ENCODE results near the gene FXR2.

The FXR2 gene

DNA sequence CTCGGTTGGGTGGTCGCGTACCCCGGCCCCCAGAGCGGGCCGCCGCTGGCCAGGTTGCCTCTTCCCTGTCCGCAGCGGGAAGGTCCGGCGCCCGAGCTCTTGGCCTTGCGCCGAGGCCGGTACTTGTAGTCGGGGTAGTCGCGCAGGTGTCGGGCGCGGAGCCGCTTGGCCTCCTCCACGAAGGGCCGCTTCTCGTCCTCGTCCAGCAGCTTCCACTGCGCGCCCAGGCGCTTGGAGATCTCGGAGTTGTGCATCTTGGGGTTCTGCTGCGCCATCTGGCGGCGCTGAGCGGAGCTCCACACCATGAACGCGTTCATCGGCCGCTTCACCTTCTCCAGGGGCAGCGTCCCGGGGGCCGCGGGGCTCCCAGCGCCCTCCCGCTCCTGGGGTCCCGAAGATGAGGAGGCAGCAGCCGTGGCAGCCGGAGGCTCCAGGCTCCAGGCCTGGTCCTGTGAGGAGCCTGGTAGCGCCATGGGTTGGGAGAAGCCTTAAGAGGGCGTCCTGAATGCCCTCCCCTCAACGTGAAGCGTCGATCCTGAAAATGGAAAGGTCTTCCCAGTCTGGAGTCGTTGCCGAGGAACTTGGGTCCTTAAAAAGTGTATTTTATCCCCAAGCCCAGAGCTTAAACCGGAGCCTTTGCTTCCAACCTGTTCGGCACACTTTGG is 25.4 kb downstream of the FXR2 start:
- no peak for DNase-seq (ENCODE audit: low spot score)

DNA sequence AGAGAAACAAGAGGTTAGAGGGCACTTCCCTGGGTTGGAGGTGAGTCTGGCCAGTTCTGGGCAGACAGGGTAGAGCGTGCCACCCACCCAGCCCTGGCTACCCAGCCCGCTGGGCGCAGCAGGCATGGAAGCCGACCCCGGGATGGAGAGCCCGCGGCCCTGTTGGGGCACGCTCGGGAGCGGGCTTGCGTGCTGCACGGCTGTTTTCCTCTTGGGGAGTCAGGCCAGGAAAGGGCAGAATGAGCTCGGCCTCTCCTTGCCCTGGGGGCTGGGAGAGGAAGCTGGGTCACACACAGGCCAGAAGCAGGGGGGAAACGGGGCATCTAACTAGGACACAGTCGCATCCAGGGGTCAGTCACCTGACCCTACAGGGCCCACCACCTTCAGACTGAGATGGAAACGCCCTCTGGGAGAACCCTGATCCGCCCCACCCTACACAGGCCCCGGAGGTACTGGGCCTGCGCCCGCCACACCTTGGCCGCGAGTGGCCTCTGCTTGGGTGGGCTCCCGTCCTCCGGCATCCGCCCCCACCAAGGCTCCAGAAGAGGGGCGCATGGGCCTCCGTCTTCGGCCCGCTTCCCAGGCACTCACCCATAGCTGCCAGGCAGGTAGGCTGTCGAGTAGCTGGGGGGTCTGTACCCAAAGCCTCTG is 26.0 kb downstream of the FXR2 start:
- no peak for DNase-seq (ENCODE audit: low spot score)

DNA sequence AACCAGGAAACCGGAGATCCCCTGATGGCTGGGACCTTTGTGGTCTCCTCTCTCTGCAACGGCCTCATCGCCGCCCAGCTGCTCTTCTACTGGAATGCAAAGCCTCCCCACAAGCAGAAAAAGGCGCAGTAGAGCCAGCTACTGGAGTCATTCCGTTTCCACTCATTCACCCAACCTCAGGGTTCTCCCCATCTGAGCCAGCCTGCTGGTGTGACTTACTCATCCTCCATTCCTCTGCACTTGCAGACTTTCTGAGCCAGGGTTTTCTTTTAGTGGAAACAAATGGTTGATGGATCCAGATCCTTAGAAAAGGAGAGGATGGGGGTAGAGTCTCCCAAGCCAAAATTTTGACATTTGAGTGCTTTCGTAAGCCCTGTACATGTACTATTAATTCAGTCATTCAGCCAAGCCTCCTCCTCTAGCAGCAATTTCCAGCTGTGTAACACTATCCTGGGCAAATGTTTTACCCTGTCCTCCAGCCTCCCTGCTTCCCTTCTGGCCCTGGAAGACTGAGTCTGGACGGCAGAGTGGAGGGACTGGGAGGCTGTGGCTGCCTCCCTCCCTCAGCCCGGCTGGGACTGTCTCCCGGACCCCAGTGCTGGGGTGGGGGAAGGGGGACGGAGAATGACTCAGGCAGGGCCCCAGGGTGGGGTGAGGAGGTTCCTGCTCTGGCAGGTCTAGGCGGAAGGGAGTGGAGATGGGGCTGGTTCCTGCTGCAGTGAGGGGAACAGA is 27.1 kb downstream of the FXR2 start:
- no peak for DNase-seq (ENCODE audit: low spot score)

DNA sequence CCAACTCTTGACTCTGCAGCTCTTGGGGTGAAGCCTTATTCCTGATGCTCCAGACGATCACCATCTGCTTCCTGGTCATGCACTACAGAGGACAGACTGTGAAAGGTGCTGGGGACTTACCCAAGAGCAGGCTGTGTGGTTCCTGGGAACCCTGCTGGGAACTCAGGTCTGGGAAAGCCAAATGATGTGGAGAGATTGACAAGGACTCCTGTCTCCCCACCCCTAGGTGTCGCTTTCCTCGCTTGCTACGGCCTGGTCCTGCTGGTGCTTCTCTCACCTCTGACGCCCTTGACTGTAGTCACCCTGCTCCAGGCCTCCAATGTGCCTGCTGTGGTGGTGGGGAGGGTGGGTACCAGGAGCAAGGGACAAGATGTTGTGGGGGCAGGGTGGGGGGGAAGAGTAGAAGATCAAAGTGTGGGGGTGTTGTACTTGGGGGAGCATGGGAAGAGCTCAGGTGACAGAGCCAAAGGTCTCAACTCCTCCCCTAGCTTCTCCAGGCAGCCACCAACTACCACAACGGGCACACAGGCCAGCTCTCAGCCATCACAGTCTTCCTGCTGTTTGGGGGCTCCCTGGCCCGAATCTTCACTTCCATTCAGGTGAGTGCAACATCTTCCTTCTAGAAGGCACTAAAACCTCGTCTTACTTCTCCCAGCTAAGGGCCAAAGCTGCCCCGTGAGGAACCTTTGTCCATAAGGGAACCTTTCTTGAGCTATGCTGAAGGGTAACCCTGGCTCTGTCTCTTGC is 27.9 kb downstream of the FXR2 start:
- DNase-seq (ENCODE audit: low spot score) = no peak

DNA sequence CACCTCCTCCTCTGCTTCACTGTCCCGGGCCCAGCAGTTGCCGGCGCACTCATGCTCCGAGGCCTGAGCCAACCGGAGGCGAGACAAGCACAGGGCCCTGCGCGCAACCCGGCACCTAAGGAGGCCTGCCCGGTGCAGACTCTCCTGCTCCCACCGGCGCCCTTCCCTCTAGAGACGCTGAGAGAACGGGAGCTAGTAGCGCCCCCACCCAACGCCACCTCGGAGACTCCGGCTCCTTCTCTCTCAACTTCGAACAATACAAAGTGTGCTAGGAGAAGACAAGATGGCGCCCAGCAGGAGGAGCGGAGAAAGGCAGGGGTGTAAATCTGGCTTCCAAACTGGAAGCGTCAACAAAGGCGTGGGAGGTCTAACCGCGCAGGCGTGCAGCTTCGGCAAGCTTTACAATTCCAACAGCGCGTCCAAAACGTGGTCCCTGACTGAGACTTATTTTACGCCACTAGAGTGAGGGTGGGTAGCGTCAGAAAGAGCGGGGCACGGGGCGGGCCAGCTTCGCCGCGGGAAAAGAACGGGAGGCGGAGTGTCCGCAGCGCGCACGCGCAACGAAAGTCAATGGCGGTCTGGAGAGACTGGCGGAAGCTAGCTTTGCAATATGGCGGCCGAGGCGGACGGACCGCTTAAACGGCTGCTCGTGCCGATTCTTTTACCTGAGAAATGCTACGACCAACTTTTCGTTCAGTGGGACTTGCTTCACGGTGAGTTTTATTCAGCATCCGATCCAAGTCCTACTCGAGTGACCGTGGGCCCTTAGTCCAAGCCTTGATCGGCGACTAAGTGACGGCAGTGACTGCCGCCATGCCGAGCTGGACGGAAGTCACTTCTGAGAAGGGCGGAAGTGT is 31.2 kb downstream of the FXR2 start, which contains the start of gene MPDU1:
Gene MPDU1 (plus strand): TSS at position 600 of the 857 bp plus-strand sequence. CDS start 11 bp downstream, at position 611.
- peak; percentile 98 for DNase-seq (ENCODE audit: low spot score)

DNA sequence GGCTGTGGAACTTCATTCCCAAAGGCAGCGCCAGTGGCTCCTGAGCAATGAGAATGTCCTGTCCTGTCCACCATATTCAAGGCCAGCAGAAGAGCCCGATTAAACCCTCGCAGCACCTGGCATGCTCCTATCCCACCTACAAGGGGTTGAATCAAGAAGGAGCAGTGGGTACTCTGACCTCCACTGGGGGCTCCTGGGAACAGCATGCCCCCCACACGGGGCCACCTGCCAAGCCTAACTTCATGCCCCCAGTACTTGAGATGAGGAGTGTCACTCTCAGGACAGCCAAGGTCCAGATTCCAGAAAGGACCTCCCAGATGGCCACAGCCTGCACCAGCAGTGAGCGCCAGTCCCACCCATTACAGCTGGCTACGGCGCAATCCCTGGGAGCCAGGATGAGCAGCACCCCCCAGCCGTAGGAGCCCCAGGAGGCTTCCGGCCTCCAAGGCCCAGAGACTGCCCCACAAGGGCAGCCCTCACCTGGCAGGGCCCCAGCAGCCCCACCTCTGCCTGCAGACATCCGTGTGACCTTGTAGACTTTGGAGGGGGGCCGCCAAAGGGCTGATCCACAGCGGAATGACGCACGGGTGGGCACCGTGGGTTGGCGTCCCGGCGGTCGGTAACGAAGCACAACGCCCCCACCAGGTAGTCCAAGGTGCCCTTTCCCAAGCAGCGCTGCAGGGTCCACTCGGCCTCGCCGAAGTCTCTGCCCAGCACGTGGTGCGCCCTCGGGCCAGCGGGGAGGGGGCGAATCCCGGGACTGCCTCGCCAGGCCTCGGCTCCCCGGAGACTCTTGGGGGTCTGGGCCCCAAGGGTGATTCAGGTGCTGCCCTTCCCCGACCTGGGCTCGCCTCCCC is 32.1 kb downstream of the FXR2 start:
- no peak for DNase-seq (ENCODE audit: low spot score)

DNA sequence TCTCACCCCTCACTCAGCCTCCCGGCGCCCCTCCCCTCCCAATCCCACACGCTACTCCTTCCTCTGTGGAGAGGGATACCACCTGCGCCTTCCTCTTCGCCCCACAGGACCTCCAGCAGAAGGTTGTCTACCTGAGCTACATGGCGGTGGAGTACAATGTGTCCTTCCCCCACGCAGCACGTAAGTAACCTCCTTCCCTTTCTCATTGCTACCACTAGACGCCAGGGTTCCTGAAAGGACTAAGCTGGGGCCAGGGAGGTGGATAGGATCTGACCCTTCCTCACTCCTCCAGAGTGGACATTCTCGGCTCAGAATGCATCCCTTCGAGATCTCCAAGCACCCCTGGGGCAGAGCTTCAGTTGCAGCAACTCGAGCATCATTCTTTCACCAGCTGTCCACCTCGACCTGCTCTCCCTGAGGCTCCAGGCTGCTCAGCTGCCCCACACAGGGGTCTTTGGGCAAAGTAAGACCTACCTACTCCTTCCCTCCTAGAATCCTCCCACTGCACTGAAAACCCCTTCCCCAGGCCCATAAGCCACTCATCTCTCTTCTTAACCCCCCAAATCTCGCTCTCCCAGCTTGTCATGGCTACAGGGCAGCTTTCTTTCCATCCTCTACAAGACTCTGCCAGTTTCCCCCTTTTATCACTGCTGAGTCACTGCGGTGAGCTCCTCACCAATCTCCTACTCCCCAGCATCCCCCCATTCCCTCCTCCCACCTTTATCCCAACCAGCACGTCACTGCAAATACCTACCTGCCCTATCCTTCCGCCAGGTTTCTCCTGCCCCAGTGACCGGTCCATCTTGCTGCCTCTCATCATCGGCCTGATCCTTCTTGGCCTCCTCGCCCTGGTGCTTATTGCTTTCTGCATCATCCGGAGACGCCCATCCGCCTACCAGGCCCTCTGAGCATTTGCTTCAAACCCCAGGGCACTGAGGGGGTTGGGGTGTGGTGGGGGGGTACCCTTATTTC is 33.8 kb downstream of the FXR2 start:
- no peak for DNase-seq (ENCODE audit: low spot score)

DNA sequence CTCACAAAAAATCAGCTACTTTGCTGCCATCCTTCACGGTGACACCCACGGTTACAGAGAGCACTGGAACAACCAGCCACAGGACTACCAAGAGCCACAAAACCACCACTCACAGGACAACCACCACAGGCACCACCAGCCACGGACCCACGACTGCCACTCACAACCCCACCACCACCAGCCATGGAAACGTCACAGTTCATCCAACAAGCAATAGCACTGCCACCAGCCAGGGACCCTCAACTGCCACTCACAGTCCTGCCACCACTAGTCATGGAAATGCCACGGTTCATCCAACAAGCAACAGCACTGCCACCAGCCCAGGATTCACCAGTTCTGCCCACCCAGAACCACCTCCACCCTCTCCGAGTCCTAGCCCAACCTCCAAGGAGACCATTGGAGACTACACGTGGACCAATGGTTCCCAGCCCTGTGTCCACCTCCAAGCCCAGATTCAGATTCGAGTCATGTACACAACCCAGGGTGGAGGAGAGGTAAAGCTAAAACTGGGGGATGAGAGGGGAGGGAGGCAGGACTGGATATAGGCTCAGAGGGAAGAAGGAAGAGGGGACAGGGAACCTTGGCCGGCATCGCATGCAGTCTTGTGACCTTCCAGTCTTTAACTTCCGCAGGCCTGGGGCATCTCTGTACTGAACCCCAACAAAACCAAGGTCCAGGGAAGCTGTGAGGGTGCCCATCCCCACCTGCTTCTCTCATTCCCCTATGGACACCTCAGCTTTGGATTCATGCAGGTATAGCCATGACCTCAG is 34.7 kb downstream of the FXR2 start:
- no peak for DNase-seq (ENCODE audit: low spot score)

DNA sequence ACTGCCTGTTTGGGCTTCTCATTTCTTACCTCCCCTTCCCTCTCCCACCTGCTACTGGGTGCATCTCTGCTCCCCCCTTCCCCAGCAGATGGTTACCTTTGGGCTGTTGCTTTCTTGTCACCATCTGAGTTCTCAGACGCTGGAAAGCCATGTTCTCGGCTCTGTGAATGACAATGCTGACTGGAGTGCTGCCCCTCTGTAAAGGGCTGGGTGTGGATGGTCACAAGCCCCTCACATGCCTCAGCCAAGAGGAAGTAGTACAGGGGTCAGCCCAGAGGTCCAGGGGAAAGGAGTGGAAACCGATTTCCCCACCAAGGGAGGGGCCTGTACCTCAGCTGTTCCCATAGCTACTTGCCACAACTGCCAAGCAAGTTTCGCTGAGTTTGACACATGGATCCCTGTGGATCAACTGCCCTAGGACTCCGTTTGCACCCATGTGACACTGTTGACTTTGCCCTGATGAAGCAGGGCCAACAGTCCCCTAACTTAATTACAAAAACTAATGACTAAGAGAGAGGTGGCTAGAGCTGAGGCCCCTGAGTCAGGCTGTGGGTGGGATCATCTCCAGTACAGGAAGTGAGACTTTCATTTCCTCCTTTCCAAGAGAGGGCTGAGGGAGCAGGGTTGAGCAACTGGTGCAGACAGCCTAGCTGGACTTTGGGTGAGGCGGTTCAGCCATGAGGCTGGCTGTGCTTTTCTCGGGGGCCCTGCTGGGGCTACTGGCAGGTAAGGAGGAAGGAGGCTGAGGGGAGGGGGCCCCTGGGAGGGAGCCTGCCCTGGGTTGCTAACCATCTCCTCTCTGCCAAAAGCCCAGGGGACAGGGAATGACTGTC is 35.5 kb downstream of the FXR2 start, which contains the start of gene CD68:
Gene CD68 (plus strand): TSS at position 638 of the 833 bp plus-strand sequence. CDS start 40 bp downstream, at position 678.
- DNase-seq (ENCODE audit: low spot score) = peak; percentile 68

DNA sequence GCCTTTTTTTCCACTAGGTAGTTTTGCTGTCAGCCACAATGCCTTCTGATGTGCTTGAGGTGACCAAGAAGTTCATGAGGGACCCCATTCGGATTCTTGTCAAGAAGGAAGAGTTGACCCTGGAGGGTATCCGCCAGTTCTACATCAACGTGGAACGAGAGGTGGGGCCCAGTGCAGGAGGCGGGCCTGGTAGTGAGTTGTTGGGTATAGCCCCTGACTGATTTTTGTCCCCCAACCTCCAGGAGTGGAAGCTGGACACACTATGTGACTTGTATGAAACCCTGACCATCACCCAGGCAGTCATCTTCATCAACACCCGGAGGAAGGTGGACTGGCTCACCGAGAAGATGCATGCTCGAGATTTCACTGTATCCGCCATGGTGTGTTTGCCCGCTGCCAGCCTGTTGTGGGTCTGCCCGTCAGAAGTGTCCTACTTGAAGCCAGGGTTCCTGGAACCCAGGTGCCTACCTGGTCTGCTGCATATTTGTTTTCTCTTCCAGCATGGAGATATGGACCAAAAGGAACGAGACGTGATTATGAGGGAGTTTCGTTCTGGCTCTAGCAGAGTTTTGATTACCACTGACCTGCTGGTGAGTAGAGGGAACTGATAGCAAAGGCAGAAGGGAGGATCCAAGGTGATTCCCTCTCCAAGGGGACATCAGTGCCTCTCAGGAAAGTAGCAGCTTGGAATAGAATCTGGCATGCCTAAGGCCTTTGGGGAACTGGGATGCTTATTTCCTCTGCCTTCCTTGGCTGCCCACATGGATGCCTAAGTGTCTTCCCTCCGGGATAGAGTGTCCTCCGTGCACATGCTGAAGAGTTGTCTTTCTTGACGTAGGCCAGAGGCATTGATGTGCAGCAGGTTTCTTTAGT is 37.1 kb downstream of the FXR2 start:
- no peak for DNase-seq (ENCODE audit: low spot score)

DNA sequence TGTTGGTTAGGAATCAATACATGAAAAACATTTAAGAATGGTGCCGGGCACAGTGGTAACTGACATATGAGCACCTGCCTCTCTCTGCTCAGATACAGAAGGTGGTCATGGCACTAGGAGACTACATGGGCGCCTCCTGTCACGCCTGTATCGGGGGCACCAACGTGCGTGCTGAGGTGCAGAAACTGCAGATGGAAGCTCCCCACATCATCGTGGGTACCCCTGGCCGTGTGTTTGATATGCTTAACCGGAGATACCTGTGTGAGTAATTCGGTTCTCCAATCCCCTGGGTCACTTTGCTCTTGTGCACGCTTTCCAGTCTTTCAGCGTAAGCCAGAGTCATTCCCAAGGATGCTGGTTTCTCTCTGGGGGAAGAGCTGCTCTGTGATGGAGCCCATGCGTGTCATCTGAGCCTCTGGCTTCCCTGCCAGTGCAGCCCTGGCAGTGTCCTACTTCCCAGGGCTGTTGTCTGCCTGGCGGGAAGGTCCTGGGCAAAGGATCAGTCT is 38.2 kb downstream of the FXR2 start:
- no peak for DNase-seq (ENCODE audit: low spot score)

DNA sequence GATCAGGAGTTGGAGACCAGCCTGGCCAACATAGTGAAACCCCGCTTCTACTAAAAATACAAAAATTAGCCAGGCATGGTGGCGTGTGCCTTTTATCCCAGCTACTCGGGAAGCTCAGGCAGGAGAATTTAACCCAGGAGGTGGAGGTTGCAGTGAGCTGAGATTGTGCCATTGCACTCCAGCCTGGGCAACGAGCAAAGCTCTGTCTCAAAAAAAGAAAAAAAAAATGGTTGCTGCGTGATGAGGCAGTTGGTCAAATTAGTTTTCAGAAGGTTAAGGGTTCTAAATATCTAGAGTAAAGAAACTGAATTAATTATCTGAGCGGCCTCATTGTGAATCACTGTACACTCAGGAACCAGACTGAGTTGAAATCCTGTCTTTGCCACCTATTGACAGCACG is 38.7 kb downstream of the FXR2 start:
- DNase-seq (ENCODE audit: low spot score) = no peak

DNA sequence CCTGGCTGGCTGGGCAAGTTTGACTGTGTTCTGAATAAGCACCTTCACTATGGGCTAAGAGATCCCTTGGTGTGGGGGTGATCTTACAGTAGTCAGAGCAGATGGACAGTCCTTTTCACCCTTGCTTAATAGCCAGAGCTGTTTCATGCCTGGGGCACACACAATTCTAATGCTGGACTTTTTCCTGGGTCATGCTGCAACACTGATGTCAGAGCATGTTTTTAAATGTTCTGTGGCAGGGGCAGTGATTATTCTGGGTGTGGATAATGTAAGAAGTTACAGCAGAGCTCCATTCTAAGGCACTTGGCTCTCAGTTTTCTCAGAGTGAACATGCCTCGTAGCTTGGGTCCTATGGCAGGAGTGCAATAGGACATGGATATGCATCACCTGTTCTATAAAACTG is 39.2 kb downstream of the FXR2 start:
- no peak for DNase-seq (ENCODE audit: low spot score)

DNA sequence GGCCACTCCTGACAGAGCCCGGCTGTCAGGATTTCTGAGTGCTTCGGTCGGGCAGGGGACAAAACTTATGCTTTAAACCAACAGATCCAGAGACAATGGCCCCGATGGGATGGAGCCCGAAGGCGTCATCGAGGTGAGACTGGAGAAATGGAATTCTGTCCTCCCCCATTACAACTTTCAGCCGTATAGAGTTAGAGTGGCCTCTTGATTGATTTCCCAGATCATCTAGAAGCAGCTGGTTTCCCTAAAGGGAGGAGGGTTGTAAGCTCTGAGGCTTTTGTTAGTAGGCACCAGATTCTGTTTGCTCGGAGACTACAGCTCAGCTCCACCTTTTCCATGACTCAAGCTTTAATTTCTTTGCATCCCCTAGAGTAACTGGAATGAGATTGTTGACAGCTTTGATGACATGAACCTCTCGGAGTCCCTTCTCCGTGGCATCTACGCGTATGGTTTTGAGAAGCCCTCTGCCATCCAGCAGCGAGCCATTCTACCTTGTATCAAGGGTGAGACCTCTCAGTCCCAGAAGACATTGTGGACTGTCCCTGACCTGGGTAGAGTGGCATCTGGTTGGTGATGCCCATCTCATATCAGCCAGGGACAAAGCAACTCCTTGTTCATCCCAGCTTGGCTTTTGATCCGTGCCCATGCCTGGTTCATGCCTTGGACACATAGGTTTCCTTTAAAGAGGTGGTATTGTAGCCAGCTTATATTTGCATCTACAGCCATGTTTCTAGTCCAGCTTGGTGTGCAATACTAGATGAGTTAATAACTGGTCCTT is 40.3 kb downstream of the FXR2 start:
- DNase-seq (ENCODE audit: low spot score) = no peak

Measured in SK-N-DZ (cell line).